IMR-90 (cell line): ENCODE data around the gene MTUS2.

Experiments
- CTCF ChIP-seq: conservative IDR thresholded peaks from 2 replicates; pipeline ENCODE4 v1.5.1; 2012; ENCODE audit warnings: mild to moderate bottlenecking, low read depth, low read length, improper control_type of control experiment
- FOS ChIP-seq: fragments of 150-350 bp; IDR thresholded peaks from 2 replicates; pipeline ENCODE4 v1.6.1; 2016; ENCODE audit warnings: low read depth, low read length
- MAZ ChIP-seq: IDR thresholded peaks from 2 replicates; pipeline ENCODE4 v1.6.1; 2012; ENCODE audit warnings: low read depth, mild to moderate bottlenecking, low read length, improper control_type of control experiment, moderate library complexity, borderline replicate concordance
- POLR2A ChIP-seq: IDR thresholded peaks from 2 replicates; pipeline ENCODE4 v1.6.1; 2012; ENCODE audit warnings: mild to moderate bottlenecking, low read depth, low read length
- RAD21 ChIP-seq: IDR thresholded peaks from 2 replicates; pipeline ENCODE4 v1.6.1; 2012; ENCODE audit warnings: low read length, improper control_type of control experiment
- RFX5 ChIP-seq: IDR thresholded peaks from 2 replicates; pipeline ENCODE4 v1.8.0; 2012; ENCODE audit warnings: low read depth, mild to moderate bottlenecking, low read length, moderate library complexity
- USF2 ChIP-seq: fragments of 150-350 bp; IDR thresholded peaks from 2 replicates; pipeline ENCODE4 v1.6.1; 2017; ENCODE audit warnings: mild to moderate bottlenecking, antibody characterized with exemption, low read length, low read depth

GRCh38 chr13:29453617-29454011, 633.5 kb downstream of the MTUS2 start:
- TF ChIP-seq MAZ (no peak), RFX5 (no peak), CTCF (no peak), POLR2A (no peak), RAD21 (no peak), USF2 (no peak), FOS (no peak)
